Astrocyte of the cerebellum (primary cell): ENCODE results near the gene ATP1A2.

Experiments
- DNase-seq: peaks from one replicate; pipeline ENCODE4 v3.0.0-alpha.2; 2011; ENCODE audit warnings: low read depth
- H3K4me3 ChIP-seq: 2 replicates; pipeline ENCODE4 v1.5.1; 2011; ENCODE audit warnings: mild to moderate bottlenecking, low read depth, low read length, moderate library complexity
- CTCF ChIP-seq: IDR thresholded peaks from 2 replicates; pipeline ENCODE4 v1.5.1; 2012; ENCODE audit warnings: low read length, low read depth, moderate library complexity, mild to moderate bottlenecking; ENCODE audit errors: missing control alignments
- in situ Hi-C: cut with HindIII; loops from 2 replicates; pipeline ENCODE4 v1.10.0; 2017; ENCODE audit warnings: low sequenced_read_pairs

The ATP1A2 gene

GRCh38 chr1:160127865-160128523, 12.4 kb downstream of the ATP1A2 start:
- in situ Hi-C loops: no loop called here
- H3K4me3 ChIP-seq: no peak overlapping the region
- no peak for TF ChIP-seq CTCF
- no peak for DNase-seq

- DNase-seq: no peak
- no peak for TF ChIP-seq CTCF
- in situ Hi-C loops: no loop called here
- H3K4me3 ChIP-seq: no peak overlapping the region
These were observed 13.1 kb downstream of the ATP1A2 start for GRCh38 chr1:160128636-160129035.

GRCh38 chr1:160129046-160129445, 13.5 kb downstream of the ATP1A2 start:
- TF ChIP-seq CTCF: no peak
- no peak for DNase-seq
- H3K4me3 ChIP-seq: no peak overlapping the region
- in situ Hi-C loops: no loop called here

GRCh38 chr1:160129558-160129957, 14.0 kb downstream of the ATP1A2 start:
- DNase-seq: no peak
- TF ChIP-seq CTCF: no peak
- in situ Hi-C loops: no loop called here
- H3K4me3 ChIP-seq: no peak overlapping the region

GRCh38 chr1:160129966-160130365, 14.4 kb downstream of the ATP1A2 start:
- no peak for TF ChIP-seq CTCF
- no peak overlapping the region for H3K4me3 ChIP-seq
- in situ Hi-C loops: no loop called here
- no peak for DNase-seq

- no peak for DNase-seq
- TF ChIP-seq CTCF: no peak
- no peak overlapping the region for H3K4me3 ChIP-seq
- in situ Hi-C loops: no loop called here
These were observed 14.9 kb downstream of the ATP1A2 start for GRCh38 chr1:160130486-160130885.
